Progenitor cell of endocrine pancreas (in vitro differentiated cells): Measurements from ENCODE around the gene DHX35. TPM values are rescaled to one million over a fixed set of nuclear protein-coding genes. Genes with fewer than 3 reads are reported as not detected.

Source experiments
- DNase-seq: peaks from one replicate; pipeline ENCODE4 v3.0.0; 2021; ENCODE audit warnings: low spot score; ENCODE audit not compliant: unreplicated experiment
- H3K27ac Mint-ChIP-seq: 2 replicates; pipeline ENCODE4 v1.8.0; 2021; ENCODE audit warnings: mild to moderate bottlenecking, moderate library complexity, mixed read lengths
- H3K27me3 Mint-ChIP-seq: 2 replicates; pipeline ENCODE4 v1.8.0; 2021; ENCODE audit warnings: mixed read lengths
- H3K36me3 Mint-ChIP-seq: 2 replicates; pipeline ENCODE4 v1.8.0; 2022; ENCODE audit warnings: mixed read lengths; ENCODE audit not compliant: insufficient read depth
- H3K4me1 Mint-ChIP-seq: 2 replicates; pipeline ENCODE4 v1.8.0; 2021; ENCODE audit warnings: low read depth, mixed read lengths
- H3K4me3 Mint-ChIP-seq: 2 replicates; pipeline ENCODE4 v1.8.0; 2021; ENCODE audit warnings: low read depth, mild to moderate bottlenecking, moderate library complexity, mixed read lengths
- H3K9me3 Mint-ChIP-seq: 2 replicates; pipeline ENCODE4 v1.8.0; 2021; ENCODE audit warnings: low read depth, mixed read lengths
- total RNA-seq: library from RNA; stranded (reverse); gene quantifications from 2 replicates; pipeline ENCODE4 v1.2.1, GENCODE V29; 2021
- TF ChIP-seq, protein P1 (sequence below): fragments of 200-600 bp; sonication (generic); IDR thresholded peaks from one replicate; pipeline ENCODE4 v1.5.0; 2021; ENCODE audit warnings: antibody characterized with exemption, mild to moderate bottlenecking; ENCODE audit not compliant: unreplicated experiment

DHX35 gene
- total RNA-seq, 1 donor from 2014 or later, result 14.4 TPM

DNA sequence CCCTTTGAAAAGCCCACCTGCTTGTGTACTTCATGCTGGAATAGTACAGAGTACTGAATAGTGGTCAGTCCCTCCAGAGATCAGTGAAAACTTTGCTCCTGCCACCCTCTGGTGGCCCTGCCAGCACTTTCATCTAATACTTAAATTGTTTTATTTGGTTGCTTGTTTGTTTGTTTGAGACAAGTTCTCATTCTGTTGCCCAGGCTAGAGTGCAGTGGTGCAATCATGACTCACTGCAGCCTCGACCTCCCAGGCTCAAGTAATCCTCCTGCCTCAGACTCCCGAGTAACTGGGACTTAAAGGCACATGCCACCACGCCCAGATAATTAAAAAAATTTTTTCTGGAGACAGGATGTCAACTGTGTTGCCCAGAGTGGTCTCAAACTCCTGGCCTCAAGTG lies 26.9 kb upstream of the DHX35 start:
- H3K27ac Mint-ChIP-seq, result no peak overlapping the region
- H3K4me1 Mint-ChIP-seq, result peaks cover 2% of the 10 kb centered on the region
- no peaks in the 10 kb centered on the region for H3K36me3 Mint-ChIP-seq
- no peak overlapping the region for H3K4me3 Mint-ChIP-seq
- no peaks in the 10 kb centered on the region for H3K9me3 Mint-ChIP-seq
- TF ChIP-seq, protein P1, sequence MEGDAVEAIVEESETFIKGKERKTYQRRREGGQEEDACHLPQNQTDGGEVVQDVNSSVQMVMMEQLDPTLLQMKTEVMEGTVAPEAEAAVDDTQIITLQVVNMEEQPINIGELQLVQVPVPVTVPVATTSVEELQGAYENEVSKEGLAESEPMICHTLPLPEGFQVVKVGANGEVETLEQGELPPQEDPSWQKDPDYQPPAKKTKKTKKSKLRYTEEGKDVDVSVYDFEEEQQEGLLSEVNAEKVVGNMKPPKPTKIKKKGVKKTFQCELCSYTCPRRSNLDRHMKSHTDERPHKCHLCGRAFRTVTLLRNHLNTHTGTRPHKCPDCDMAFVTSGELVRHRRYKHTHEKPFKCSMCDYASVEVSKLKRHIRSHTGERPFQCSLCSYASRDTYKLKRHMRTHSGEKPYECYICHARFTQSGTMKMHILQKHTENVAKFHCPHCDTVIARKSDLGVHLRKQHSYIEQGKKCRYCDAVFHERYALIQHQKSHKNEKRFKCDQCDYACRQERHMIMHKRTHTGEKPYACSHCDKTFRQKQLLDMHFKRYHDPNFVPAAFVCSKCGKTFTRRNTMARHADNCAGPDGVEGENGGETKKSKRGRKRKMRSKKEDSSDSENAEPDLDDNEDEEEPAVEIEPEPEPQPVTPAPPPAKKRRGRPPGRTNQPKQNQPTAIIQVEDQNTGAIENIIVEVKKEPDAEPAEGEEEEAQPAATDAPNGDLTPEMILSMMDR, result no peak
- no peaks in the 10 kb centered on the region for H3K27me3 Mint-ChIP-seq
- DNase-seq, result no peak

DNA sequence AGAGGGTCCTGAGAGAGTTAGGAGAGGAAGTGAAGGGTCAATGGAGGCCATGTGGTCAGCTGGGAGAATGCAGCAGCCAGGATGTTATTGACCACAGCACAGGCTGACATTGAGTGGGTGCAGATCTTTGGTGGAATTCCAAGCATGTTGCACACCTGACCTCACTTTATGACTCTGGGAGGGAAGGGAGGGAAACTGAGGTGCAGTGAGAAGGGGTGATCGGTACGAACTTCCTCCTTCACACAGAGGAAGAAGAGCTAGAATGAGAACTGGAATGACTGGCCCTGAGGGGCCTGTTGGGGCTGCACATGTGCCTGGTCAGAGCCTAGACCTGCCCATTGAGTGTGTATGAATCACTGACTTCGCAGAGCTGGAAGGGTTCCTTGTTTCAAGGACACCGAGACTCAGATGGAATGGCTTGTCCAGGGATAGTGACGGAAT lies 26.2 kb upstream of the DHX35 start:
- Mint-ChIP-seq H3K4me1 (peaks cover 2% of the 10 kb centered on the region), H3K9me3 (no peaks in the 10 kb centered on the region), H3K4me3 (no peak overlapping the region), H3K36me3 (no peaks in the 10 kb centered on the region), H3K27me3 (no peaks in the 10 kb centered on the region), H3K27ac (peak overlapping the region; percentile 16)
- no peak for DNase-seq
- TF ChIP-seq, protein P1, result no peak

DNA sequence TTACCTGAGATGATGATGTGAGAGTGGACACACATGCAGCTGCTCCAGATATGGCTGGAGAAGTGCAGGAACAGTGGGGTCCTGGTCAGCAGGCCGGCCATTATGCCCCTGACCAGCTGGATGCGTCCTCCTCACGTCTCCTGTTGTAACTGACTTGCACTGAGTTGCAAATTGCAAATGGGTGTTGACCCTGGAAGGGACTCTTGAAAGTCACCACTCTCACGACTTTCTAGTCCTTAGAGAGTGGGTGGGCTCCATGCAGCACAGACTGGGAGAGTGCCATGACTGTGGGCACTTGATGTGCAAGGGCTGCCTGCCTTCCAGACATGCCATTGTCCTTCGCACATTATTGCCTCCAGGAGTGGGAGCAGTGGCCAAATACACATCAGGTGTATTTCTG lies 25.1 kb upstream of the DHX35 start:
- Mint-ChIP-seq H3K27ac (no peak overlapping the region), H3K27me3 (no peaks in the 10 kb centered on the region), H3K9me3 (no peaks in the 10 kb centered on the region), H3K4me1 (peaks cover 2% of the 10 kb centered on the region), H3K4me3 (no peak overlapping the region), H3K36me3 (no peaks in the 10 kb centered on the region)
- no peak for DNase-seq
- TF ChIP-seq, protein P1, result no peak

DNA sequence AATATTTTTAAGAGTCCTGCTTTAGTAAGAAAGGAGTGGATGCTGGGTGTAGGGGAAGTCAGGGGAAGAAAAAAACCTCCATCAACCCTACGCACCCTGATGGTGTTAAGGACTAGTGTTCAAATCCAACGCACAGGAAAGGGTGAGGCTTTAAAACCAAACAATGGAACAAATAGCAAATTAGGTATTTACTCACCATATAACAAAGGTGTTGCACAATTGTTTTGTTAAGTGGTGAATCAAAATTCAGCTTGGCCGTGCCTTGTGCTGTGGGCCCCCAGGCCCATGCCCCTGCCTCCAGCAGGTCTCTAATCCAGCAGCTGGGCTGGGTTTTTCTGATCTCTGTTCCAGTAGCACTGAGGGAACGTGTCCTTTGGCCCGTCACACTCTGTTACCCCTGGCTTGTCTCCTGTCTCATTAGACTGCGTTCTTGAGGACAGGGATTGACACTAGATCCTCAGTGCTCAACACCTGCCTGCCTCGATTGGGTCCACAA lies 24.1 kb upstream of the DHX35 start:
- no peak overlapping the region for H3K27ac Mint-ChIP-seq
- H3K36me3 Mint-ChIP-seq, result no peaks in the 10 kb centered on the region
- TF ChIP-seq, protein P1, result no peak
- H3K27me3 Mint-ChIP-seq, result no peaks in the 10 kb centered on the region
- DNase-seq, result no peak
- no peak overlapping the region for H3K4me3 Mint-ChIP-seq
- H3K4me1 Mint-ChIP-seq, result no peaks in the 10 kb centered on the region
- no peaks in the 10 kb centered on the region for H3K9me3 Mint-ChIP-seq

DNA sequence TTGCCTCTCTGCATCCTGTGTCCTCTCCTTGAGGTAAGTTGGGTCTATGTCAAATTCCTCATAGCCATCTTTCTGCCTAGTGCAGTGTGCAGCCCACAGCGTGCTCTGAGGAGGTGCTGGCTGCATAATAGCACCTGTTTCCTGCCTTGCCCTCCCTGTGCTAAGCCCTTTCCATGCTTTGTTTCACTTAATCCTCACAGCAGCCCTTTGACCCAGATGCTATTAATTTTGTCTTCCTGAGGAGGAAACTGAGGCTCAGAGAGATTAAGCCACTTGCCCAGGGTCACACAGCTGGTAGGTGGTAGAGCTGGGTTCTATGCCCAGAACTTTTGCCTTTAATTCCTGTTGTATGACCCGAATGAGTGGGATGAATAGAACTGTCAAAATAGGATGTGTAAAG lies 22.5 kb upstream of the DHX35 start:
- no peak overlapping the region for H3K27ac Mint-ChIP-seq
- DNase-seq, result no peak
- H3K36me3 Mint-ChIP-seq, result no peaks in the 10 kb centered on the region
- no peaks in the 10 kb centered on the region for H3K27me3 Mint-ChIP-seq
- no peak overlapping the region for H3K4me3 Mint-ChIP-seq
- H3K9me3 Mint-ChIP-seq, result no peaks in the 10 kb centered on the region
- TF ChIP-seq, protein P1, result no peak
- no peaks in the 10 kb centered on the region for H3K4me1 Mint-ChIP-seq
